ENCODE data around the gene MAML3. TPM values are rescaled to one million over a fixed set of nuclear protein-coding genes. Genes with fewer than 3 reads are reported as not detected.
A peak's percentile ranks its signal among the peaks of the same experiment; 100 is the strongest.

MAML3 gene
- total RNA-seq, 1 donor: 4.4 TPM

DNA sequence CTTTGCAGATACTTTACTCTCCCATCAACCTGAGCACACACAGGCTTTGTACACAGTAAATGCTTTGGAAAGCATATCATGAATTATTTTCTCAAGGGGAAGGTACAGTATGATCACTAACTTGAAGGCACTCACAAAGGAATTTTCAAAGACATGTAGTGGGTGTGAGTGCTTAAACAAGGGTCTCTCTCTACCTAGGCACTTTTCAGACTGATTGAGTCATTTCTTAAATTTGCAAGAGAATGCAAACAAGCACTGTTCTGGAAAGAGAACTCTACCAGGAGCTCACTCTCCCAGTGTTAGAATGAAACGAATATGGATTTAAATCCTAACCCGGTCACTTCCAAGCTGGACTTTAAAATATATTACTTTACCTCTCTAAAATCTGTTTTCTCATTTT, 85.7 kb downstream of the MAML3 start:
- no peaks in the 10 kb centered on the region for H3K27me3 ChIP-seq (ENCODE audit: insufficient read depth, low read length)
- H3K4me1 ChIP-seq (ENCODE audit: insufficient read depth, low read length): peaks cover 39% of the 10 kb centered on the region
- H3K9me3 ChIP-seq (ENCODE audit: low read depth, low read length): no peaks in the 10 kb centered on the region
- no peak overlapping the region for H3K4me3 ChIP-seq (ENCODE audit: low read length)

DNA sequence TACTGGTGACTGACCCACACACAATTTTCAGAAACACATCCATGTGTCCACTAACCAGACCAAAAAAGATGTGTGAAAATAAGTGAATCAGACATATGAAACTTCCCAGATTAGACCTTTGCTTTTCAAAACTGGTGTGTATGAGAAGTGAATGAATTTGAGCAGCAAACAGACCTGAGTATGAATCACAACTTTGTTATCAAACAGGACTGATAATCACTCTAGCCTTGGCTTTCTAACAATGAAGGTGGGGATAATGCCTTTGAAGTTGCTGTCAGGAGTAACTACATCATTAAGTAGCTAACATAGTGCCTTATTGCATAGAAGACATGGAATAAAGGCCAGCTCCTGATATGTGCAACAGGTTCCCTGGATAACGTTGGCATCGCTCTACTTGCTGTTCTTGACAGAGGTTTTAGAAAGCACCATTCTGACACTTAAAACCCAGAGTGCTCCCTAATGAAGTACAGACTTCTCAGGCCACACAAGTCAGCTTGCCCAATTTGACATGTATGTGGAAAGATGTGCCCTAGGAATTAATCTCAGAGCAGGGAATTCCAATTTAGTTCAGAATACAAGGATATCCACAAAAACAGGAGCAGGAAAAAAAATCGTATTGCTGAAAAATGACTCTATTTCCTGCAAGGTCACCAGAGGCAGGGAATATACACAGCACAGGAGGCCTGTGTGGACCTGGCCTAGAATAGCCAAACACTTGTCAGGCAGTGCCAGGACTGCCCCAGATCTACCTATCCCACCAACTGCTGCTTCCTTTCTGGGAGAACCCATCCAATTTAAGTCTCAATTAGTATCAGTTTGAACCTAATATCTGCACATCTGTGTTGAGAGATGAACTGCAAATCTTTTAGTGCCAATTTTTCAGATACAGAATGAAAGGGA, 87.7 kb downstream of the MAML3 start:
- Histone ChIP-seq H3K4me1 (ENCODE audit: insufficient read depth, low read length) (peaks cover 23% of the 10 kb centered on the region), H3K27me3 (ENCODE audit: insufficient read depth, low read length) (no peaks in the 10 kb centered on the region), H3K4me3 (ENCODE audit: low read length) (no peak overlapping the region), H3K9me3 (ENCODE audit: low read depth, low read length) (no peaks in the 10 kb centered on the region)

DNA sequence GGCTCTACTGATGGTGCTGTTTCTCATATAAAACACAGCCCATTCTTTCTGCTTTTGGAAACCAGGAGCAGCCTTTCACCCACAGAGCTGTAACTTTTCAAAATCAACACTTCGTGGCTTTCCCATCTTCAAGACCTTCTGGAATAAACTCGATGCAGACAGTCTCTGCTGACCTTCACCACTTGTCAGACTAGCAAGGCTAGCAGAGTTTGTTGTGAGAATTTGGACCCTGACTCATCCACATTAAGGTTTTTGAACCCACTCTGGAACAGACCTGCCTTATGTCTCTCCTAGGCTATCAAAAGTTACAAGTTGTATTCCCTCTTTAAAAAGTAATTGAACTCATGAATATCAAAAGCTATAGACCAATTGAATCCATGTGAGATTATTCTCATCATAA, 88.6 kb downstream of the MAML3 start:
- Histone ChIP-seq H3K4me3 (ENCODE audit: low read length) (no peak overlapping the region), H3K4me1 (ENCODE audit: insufficient read depth, low read length) (peaks cover 14% of the 10 kb centered on the region)

DNA sequence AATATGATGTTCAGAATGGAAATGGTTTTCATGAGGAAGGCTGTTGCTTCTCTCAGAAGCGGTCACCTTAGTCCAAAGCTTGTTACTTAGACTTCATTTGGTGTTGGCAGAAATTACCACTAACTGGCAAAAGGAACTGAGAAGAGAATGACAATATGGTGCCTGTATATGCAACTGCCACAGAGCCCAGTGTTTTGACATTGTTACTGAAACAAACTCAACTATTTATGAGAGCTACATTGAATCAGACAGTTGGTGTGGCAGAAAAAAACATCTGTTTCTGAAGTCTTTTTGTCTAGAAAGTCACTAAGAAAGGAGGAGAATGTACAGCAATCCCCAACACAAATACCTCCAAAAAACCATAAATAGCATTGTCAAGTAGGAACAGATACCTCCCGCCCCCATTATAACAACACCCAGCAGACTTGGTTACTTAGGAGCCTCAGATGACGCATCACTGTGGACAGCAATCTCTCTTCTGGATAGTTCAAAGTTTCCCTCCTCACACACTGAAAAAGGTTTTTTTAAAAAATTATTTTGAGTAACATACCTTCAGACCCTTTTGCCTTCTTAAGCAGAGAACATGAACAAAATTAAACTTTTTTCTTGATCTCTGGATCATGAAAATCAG, 92.2 kb downstream of the MAML3 start:
- H3K27me3 ChIP-seq (ENCODE audit: insufficient read depth, low read length): no peaks in the 10 kb centered on the region
- H3K9me3 ChIP-seq (ENCODE audit: low read depth, low read length): no peaks in the 10 kb centered on the region
- no peak overlapping the region for H3K4me3 ChIP-seq (ENCODE audit: low read length)
- peaks cover 10% of the 10 kb centered on the region for H3K4me1 ChIP-seq (ENCODE audit: insufficient read depth, low read length)

More for the DNA sequence above, 88.6 kb downstream of the MAML3 start:
- H3K27me3 ChIP-seq (ENCODE audit: insufficient read depth, low read length): no peaks in the 10 kb centered on the region
- H3K9me3 ChIP-seq (ENCODE audit: low read depth, low read length): no peaks in the 10 kb centered on the region

DNA sequence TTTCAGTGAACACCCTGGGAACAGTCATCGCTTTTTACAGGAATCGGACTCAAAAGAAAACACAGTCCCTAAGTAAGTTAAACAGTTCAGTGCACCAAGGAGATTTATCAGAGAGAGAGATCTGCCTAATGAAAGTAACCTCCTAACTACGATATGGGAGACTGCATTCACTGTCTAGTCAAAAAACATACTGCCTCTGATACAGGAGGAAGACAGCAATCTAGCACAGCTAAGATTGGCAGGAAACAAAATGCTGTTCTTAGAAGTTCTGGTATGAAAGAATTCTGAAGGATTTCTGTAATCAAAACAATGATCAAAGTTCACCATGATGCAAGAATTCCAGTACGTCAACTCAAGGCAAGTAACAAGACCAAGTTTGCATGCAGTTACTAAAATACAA, 92.8 kb downstream of the MAML3 start:
- H3K27me3 ChIP-seq (ENCODE audit: insufficient read depth, low read length): no peaks in the 10 kb centered on the region
- H3K4me3 ChIP-seq (ENCODE audit: low read length): no peak overlapping the region
- H3K4me1 ChIP-seq (ENCODE audit: insufficient read depth, low read length): peaks cover 10% of the 10 kb centered on the region
- no peaks in the 10 kb centered on the region for H3K9me3 ChIP-seq (ENCODE audit: low read depth, low read length)

DNA sequence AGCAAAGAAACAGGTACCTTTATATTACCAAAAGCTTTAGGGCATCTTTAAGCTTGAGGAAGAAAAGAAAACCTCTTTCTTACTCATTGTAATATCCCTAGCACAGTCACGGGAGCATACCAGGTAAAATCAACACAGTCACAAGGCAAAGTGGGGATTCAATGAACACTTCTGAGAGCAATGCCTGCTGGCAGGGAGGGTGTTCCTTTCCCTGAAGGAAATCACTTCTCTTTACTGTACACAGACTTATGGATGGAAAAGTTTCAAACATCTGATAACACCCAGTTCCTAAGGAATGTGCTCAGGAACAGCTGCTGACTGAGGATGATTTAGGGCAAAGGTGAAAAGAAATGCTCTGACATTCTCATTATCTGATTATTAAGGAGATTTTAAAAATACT, 94.8 kb downstream of the MAML3 start:
- no peaks in the 10 kb centered on the region for H3K9me3 ChIP-seq (ENCODE audit: low read depth, low read length)
- H3K4me1 ChIP-seq (ENCODE audit: insufficient read depth, low read length): peaks cover 16% of the 10 kb centered on the region
- H3K27me3 ChIP-seq (ENCODE audit: insufficient read depth, low read length): no peaks in the 10 kb centered on the region
- no peak overlapping the region for H3K4me3 ChIP-seq (ENCODE audit: low read length)

DNA sequence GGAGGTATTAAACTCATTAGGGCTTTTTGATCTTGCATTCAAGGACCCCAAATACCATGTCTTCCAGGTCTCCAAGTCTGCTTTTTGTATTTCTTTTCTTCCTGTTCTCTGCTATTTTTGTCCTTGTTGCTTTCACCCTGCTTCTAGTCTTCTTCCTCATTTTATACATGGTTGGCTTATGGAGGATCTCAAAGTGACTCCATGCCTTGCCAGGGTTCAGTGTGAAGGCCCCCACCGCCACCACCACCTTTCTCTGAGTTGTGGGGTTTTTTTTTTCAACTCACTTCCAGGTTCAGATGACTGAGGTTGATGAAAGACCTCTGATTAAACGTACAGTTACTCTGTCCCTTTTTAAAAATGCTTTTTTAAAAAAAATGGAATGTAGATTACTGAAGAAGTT, 96.3 kb downstream of the MAML3 start:
- H3K4me3 ChIP-seq (ENCODE audit: low read length): no peak overlapping the region
- H3K9me3 ChIP-seq (ENCODE audit: low read depth, low read length): no peaks in the 10 kb centered on the region
- H3K4me1 ChIP-seq (ENCODE audit: insufficient read depth, low read length): peaks cover 30% of the 10 kb centered on the region
- no peaks in the 10 kb centered on the region for H3K27me3 ChIP-seq (ENCODE audit: insufficient read depth, low read length)

DNA sequence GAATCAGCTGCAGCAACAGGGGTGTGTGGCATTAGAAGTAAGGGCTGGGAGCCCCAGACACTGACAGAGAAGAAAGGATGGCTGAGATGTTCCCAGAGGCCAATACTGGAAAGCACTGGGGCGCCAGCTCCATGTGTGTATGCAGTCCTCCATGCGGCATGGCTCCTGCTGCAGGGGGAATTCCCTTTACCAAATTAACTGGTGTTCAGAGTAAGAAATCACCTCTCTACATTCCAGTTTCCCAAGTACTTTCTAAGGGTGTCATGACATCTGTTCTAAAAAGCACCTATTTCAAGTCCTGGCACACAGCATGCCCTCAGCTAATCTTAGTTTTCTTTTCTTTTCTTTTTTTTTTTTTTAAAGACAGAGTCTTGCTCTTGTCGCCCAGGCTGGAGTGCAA, 98.0 kb downstream of the MAML3 start:
- H3K4me3 ChIP-seq (ENCODE audit: low read length): no peak overlapping the region
- H3K27me3 ChIP-seq (ENCODE audit: insufficient read depth, low read length): no peaks in the 10 kb centered on the region
- peaks cover 30% of the 10 kb centered on the region for H3K4me1 ChIP-seq (ENCODE audit: insufficient read depth, low read length)
- no peaks in the 10 kb centered on the region for H3K9me3 ChIP-seq (ENCODE audit: low read depth, low read length)

DNA sequence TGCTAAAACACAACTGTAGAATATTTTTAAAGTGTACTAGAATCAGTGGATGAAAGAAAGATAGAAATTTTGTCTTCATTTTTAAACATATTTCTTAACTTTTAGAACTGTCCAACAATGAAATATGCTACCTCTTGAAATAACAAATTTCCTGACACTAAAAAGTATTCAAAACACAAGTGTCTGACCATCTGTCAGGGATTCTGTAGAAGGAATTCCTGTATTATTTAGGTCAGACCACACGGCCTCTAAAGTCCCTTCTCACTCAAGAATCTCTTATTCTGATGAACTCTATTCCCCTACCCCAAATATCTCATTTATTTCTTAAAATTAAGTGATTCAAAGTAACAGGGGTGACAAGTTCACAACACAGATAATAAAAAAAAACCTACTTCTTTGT, 99.1 kb downstream of the MAML3 start:
- Histone ChIP-seq H3K4me3 (ENCODE audit: low read length) (no peak overlapping the region), H3K9me3 (ENCODE audit: low read depth, low read length) (no peaks in the 10 kb centered on the region), H3K4me1 (ENCODE audit: insufficient read depth, low read length) (peaks cover 37% of the 10 kb centered on the region), H3K27me3 (ENCODE audit: insufficient read depth, low read length) (no peaks in the 10 kb centered on the region)

DNA sequence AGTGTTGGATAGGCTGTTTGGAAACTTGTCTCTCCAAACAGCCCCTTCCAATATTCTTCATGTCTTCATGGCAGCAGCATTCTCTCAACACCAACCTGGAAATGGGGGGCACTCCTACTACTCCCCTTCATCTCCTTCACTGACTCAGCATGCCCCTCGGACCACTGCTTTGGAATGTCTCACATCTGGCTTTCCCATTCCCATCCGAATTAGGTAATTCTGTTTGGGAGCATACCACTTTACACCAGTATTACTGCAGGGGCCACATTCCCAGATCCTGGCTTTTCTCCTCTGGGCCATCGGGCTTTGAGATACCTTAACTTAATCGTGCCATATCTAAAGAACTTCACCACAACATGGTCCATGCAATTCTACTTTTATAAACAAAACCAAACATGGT, 100.8 kb downstream of the MAML3 start:
- no peak overlapping the region for H3K4me3 ChIP-seq (ENCODE audit: low read length)
- no peaks in the 10 kb centered on the region for H3K27me3 ChIP-seq (ENCODE audit: insufficient read depth, low read length)
- H3K4me1 ChIP-seq (ENCODE audit: insufficient read depth, low read length): peaks cover 54% of the 10 kb centered on the region
- no peaks in the 10 kb centered on the region for H3K9me3 ChIP-seq (ENCODE audit: low read depth, low read length)

DNA sequence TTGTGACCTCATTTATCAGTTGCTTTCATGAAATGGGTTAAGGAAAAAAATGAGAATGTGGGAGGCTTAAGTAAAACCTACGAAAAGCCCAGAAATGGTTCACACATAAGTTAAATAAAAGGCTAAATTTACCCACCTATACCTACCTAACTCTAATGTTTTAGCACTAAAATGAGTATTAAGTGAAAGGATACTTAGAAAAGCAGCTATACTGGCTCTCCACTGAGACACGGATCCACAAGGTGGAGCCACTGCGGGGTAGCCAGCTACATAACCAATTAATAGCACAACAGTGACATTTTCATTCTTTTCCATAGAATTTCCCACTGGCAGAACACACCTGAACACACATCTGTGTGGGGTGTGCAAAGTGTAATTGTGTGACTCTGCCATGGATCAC, 101.9 kb downstream of the MAML3 start:
- no peaks in the 10 kb centered on the region for H3K9me3 ChIP-seq (ENCODE audit: low read depth, low read length)
- no peak overlapping the region for H3K4me3 ChIP-seq (ENCODE audit: low read length)
- no peaks in the 10 kb centered on the region for H3K27me3 ChIP-seq (ENCODE audit: insufficient read depth, low read length)
- H3K4me1 ChIP-seq (ENCODE audit: insufficient read depth, low read length): peaks cover 56% of the 10 kb centered on the region

DNA sequence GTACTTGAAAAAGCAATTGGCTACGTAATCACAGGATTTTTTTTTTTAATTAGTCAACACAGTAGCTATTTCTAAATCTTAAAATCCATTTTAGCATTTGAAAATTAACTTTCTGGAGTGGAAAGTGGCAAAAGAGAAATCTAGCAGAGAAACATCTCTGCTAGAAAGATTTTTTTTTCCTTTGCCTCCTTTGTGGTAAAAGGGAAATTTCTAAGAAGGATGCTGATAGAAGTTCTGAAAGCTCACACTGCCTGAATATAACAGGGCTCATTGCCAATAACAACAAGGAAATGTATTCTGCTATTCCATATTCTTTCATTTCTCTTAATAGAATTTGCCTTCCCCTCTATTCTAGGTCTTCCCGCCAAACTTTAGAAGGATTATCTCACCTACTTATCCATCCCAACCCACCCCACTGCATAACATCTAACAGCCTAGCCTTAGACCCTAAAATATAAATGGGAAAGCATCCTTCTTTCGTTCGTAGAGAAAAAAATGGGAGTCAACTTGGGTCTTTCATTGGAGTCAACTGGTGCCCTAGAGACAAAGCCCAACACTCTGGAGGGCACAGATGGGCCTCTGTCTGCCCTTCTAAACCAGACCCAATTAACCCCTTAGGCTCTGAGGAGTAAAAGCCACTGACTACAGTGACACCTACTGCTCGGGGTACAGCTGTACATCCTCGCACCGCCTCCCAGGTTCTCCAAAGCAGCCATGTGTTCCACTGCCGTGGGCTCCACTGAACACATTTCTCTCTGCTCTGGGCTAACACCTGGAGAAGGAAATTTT, 103.9 kb downstream of the MAML3 start:
- H3K4me1 ChIP-seq (ENCODE audit: insufficient read depth, low read length): peaks cover 66% of the 10 kb centered on the region
- H3K4me3 ChIP-seq (ENCODE audit: low read length): no peak overlapping the region
- H3K9me3 ChIP-seq (ENCODE audit: low read depth, low read length): no peaks in the 10 kb centered on the region
- no peaks in the 10 kb centered on the region for H3K27me3 ChIP-seq (ENCODE audit: insufficient read depth, low read length)

DNA sequence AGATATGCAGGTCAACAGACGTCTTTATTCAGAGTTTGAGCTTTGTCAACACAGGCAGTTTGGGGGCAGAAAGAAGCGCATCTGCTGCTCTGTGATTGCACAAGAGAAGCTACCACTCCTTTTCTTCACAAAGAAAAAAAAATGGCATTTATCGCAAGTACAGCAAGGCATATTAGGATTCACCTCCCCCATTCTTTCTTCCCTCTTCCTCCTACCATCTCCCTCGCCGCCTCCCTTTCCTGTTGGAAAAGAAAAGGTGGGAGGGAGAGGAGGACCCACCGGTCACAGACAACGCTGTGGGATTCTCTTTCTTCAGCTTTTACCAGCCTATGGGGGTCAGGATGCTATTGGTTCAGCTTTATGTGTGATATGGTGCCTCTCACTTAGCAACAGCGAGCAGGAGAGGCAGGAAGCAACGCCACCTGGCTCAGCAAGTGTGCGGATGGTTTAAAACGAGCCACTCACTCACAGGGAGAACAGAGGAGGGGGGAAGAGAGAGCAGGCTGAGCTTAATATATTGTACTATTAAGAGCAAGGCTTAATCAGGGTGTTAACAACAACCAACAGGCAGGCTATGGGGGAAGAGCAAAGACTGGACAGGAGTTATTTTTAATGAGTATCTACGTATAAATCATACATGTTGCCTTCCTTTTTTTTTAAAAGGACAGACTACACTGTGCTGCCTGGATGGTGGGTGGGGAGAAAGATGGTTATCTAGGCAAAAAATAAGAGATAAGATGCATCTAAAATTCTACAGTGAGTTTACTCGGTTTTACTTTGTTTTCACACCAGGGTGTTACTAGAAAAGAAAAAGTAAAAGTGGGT, 104.7 kb downstream of the MAML3 start:
- Histone ChIP-seq H3K27me3 (ENCODE audit: insufficient read depth, low read length) (no peaks in the 10 kb centered on the region), H3K4me3 (ENCODE audit: low read length) (peak overlapping the region; percentile 18), H3K9me3 (ENCODE audit: low read depth, low read length) (no peaks in the 10 kb centered on the region), H3K4me1 (ENCODE audit: insufficient read depth, low read length) (peaks cover 61% of the 10 kb centered on the region)

DNA sequence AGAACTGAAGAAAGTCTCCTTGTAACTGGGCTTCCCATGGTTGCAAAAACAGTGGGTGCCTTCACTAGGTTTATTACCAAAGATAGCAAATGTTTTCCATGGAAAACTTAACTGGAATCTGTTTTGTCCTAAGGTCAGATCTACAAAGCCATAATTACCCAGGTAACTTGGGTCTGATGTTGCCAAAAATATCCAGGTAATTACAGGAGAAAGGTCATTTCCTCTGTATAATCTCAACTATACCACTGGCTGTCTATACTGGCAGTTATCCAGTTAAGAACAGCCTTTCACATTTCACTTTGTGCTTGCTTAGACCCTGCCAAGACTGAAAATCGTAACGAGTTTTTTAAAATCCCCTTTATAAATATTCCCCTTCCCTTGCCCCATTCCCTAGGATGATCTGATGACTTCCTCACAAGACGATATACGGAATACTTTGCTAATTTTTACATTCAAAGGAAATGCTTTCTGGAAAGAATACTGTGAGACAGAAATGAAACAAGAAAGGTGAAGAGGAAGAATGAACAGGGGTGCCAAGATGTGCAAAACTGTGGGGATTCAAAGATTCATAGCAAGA, 105.5 kb downstream of the MAML3 start:
- no peaks in the 10 kb centered on the region for H3K27me3 ChIP-seq (ENCODE audit: insufficient read depth, low read length)
- no peaks in the 10 kb centered on the region for H3K9me3 ChIP-seq (ENCODE audit: low read depth, low read length)
- peak overlapping the region; percentile 18 for H3K4me3 ChIP-seq (ENCODE audit: low read length)
- H3K4me1 ChIP-seq (ENCODE audit: insufficient read depth, low read length): peaks cover 54% of the 10 kb centered on the region

Measured in mononuclear cell (primary cell).